ENCODE results near the gene DNAJB1. TPM values are rescaled to one million over a fixed set of nuclear protein-coding genes. Genes with fewer than 3 reads are reported as not detected.

The DNAJB1 gene
- total RNA-seq, 1 donor from 2014 or later, result 61.9 TPM

DNA sequence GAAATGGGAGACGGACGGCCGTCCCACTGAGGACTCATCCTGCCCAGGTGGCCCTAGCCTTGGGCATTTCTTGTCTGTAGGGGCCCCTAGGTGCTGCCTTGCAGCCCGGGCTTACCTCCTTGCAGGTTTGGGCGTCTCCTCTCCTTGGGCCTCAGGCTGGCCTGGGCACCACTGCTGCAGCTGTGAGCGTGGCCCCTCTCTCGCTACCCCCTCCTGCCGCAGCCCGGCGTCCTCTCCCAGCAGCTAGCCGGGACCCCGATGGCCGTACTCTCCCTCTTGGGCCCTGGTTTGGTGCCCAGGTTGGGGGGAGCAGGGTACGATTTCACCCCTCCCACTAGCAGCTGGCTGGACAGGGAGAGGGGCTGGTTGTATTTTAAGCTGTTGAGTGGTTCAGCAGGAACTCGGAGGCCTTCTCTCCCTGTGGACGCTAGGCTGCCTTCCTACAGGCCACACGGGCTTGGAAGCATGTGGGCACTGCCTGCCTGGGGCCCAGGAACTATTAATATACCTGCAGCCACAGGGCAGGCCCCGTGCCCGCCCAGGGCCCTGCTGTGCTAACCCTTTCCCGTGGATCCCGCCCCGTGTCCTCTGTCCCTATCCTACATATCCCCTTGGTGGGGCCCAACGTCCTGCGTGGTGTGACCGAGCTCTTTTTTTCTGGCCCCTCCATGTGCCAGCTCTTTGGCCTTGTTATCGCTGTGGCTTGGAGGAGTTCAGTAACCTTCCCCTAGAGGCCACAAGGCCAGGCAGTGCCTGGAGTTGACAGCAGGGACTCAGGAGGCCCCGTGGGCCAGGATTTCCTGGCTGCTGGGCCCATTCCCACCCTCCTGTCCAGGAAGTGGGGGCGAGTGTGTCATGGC is 41.9 kb upstream of the DNAJB1 start:
- Histone ChIP-seq H2AFZ (replicated peaks) (no peak overlapping the region), H3K27me3 (no peaks in the 10 kb centered on the region), H3K4me3 (no peak overlapping the region), H3K79me2 (ENCODE audit: low read depth) (peaks cover 59% of the 10 kb centered on the region), H3K9ac (peak overlapping the region; percentile 45), H3K4me2 (no peak overlapping the region), H4K20me1 (ENCODE audit: low read depth) (peaks cover 77% of the 10 kb centered on the region), H3K9me3 (ENCODE audit: low read depth) (no peaks in the 10 kb centered on the region), H3K36me3 (no peaks in the 10 kb centered on the region), H3K4me1 (peaks cover 34% of the 10 kb centered on the region), H3F3A (ENCODE audit: low read depth) (peaks cover 22% of the 10 kb centered on the region), H3K27ac (peak overlapping the region; percentile 53)
- Mint-ChIP-seq H3K27me3 (ENCODE audit: insufficient read depth, low read depth) (peaks cover 3% of the 10 kb centered on the region), H3K4me3 (no peak overlapping the region), H3K4me1 (peaks cover 20% of the 10 kb centered on the region), H3K36me3 (no peaks in the 10 kb centered on the region), H3K9me3 (no peaks in the 10 kb centered on the region), H3K27ac (peak overlapping the region; percentile 79)
- no peak for TF ChIP-seq EZH2phosphoT487 (IDR thresholded peaks at IDR 0.05)
- TF ChIP-seq EZH2 (IDR thresholded peaks at IDR 0.05), result no peak
- TF ChIP-seq, protein P1, sequence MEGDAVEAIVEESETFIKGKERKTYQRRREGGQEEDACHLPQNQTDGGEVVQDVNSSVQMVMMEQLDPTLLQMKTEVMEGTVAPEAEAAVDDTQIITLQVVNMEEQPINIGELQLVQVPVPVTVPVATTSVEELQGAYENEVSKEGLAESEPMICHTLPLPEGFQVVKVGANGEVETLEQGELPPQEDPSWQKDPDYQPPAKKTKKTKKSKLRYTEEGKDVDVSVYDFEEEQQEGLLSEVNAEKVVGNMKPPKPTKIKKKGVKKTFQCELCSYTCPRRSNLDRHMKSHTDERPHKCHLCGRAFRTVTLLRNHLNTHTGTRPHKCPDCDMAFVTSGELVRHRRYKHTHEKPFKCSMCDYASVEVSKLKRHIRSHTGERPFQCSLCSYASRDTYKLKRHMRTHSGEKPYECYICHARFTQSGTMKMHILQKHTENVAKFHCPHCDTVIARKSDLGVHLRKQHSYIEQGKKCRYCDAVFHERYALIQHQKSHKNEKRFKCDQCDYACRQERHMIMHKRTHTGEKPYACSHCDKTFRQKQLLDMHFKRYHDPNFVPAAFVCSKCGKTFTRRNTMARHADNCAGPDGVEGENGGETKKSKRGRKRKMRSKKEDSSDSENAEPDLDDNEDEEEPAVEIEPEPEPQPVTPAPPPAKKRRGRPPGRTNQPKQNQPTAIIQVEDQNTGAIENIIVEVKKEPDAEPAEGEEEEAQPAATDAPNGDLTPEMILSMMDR (IDR thresholded peaks at IDR 0.05), result no peak
- no peak for DNase-seq (ENCODE audit: low spot score)

DNA sequence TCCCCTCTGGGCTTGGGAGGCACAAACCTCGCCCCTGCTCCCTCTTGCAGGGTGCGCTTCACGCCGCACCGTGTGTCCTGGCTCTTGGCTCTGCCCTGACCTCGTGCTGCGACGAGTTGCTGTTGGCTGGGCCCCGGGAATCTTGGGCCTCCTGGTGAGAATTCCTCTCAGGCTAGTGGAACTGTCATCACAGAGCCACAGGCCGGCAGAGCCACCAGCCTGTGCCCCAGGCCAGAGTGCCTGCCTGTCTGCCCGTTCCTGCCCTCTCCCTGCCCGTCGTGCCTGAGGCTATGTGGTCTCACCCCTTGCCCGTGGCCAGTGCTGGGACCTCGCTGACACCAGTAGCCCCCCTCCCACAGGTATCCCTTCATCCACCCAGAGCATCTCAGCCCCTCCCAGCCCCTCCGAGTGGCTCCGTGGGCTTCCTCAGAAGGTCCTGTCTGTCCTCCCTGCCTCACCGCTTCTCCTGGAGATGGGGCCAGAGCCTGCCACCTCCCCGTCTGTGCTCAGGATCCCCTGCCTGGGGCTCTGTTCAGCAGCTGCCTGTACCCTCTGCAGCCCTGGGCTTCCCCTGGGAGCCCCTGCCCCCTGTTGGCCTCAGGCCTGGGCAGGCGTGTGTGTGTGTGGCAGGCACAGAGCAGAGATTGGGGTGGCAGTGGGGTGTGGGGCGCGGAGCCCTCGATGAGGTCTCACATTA is 40.3 kb upstream of the DNAJB1 start:
- no peak overlapping the region for H3K4me2 ChIP-seq
- no peak overlapping the region for H3K9ac ChIP-seq
- H2AFZ ChIP-seq (replicated peaks), result no peak overlapping the region
- Mint-ChIP-seq H3K4me1 (peaks cover 26% of the 10 kb centered on the region), H3K36me3 (no peaks in the 10 kb centered on the region), H3K9me3 (no peaks in the 10 kb centered on the region), H3K27ac (no peak overlapping the region), H3K4me3 (no peak overlapping the region), H3K27me3 (ENCODE audit: insufficient read depth, low read depth) (no peaks in the 10 kb centered on the region)
- no peak overlapping the region for H3K4me3 ChIP-seq
- no peaks in the 10 kb centered on the region for H3K36me3 ChIP-seq
- no peaks in the 10 kb centered on the region for H3K27me3 ChIP-seq
- H4K20me1 ChIP-seq (ENCODE audit: low read depth), result peaks cover 92% of the 10 kb centered on the region
- DNase-seq (ENCODE audit: low spot score), result no peak
- no peaks in the 10 kb centered on the region for H3K9me3 ChIP-seq (ENCODE audit: low read depth)
- H3F3A ChIP-seq (ENCODE audit: low read depth), result peaks cover 15% of the 10 kb centered on the region
- no peak overlapping the region for H3K27ac ChIP-seq
- peaks cover 75% of the 10 kb centered on the region for H3K79me2 ChIP-seq (ENCODE audit: low read depth)
- TF ChIP-seq EZH2phosphoT487 (IDR thresholded peaks at IDR 0.05) (no peak), EZH2 (IDR thresholded peaks at IDR 0.05) (no peak)
- TF ChIP-seq, protein P1 (IDR thresholded peaks at IDR 0.05), result no peak
- peaks cover 34% of the 10 kb centered on the region for H3K4me1 ChIP-seq

DNA sequence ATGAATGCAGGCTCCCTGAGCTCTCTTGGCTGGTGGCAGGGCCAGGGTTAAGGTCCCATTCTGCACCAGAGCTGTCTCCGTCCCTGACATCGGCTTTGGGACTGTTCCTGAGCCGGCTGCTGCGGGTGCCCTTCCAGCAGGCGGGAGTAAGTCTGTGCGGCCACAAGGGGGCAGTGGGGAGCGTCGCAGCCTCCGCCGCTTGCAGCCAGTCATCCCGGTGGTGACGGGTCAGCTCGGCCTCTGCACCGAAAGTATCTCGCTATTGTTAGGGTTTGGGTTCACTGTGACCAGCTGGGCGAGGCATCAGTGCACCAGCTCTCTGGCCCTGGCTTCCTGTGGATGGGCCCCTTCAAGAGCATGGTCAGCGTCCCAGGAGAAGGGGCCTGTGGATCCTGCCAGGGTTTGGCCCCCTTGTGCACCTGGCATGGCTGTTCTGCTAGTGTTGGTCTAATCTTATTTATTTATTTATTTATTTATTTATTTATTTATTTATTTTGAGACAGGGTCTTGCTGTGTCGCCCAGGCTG is 38.5 kb upstream of the DNAJB1 start:
- H2AFZ ChIP-seq (replicated peaks), result no peak overlapping the region
- peaks cover 13% of the 10 kb centered on the region for H3F3A ChIP-seq (ENCODE audit: low read depth)
- no peak overlapping the region for H3K4me3 ChIP-seq
- H3K27me3 ChIP-seq, result no peaks in the 10 kb centered on the region
- no peak overlapping the region for H3K27ac ChIP-seq
- Mint-ChIP-seq H3K4me3 (peak overlapping the region; percentile 69), H3K36me3 (no peaks in the 10 kb centered on the region), H3K27ac (no peak overlapping the region), H3K4me1 (peaks cover 18% of the 10 kb centered on the region), H3K9me3 (no peaks in the 10 kb centered on the region), H3K27me3 (ENCODE audit: insufficient read depth, low read depth) (no peaks in the 10 kb centered on the region)
- no peaks in the 10 kb centered on the region for H3K36me3 ChIP-seq
- peak overlapping the region; percentile 56 for H3K4me2 ChIP-seq
- peaks cover 21% of the 10 kb centered on the region for H3K4me1 ChIP-seq
- DNase-seq (ENCODE audit: low spot score), result peak; percentile 91
- peaks cover 87% of the 10 kb centered on the region for H4K20me1 ChIP-seq (ENCODE audit: low read depth)
- TF ChIP-seq, protein P1 (IDR thresholded peaks at IDR 0.05), result peak; percentile 94
- no peak for TF ChIP-seq EZH2phosphoT487 (IDR thresholded peaks at IDR 0.05)
- H3K79me2 ChIP-seq (ENCODE audit: low read depth), result peaks cover 84% of the 10 kb centered on the region
- no peaks in the 10 kb centered on the region for H3K9me3 ChIP-seq (ENCODE audit: low read depth)
- no peak overlapping the region for H3K9ac ChIP-seq

All from neural progenitor cell (in vitro differentiated cells).